Measurements from ENCODE around the gene GLRB. TPM values are rescaled to one million over a fixed set of nuclear protein-coding genes. Genes with fewer than 3 reads are reported as not detected.
A peak's percentile ranks its signal among the peaks of the same experiment; 100 is the strongest.

GLRB gene
- total RNA-seq, 1 donor from 2014 or later = 5.2 TPM

GRCh38 chr4:157072002-157072401 lies 3.9 kb upstream of the GLRB start:
- Histone ChIP-seq H3K9ac (ENCODE audit: low read depth in 1 of 3, low read length in 3 of 3) (no peak overlapping the region), H3K27ac (ENCODE audit: low read depth, low read length) (no peak overlapping the region), H3K9me3 (ENCODE audit: control insufficient read depth in 3 of 3, low read length in 3 of 3) (no peaks in the 10 kb centered on the region), H3K36me3 (ENCODE audit: control insufficient read depth in 3 of 3, insufficient read depth in 3 of 3, low read length in 3 of 3) (no peaks in the 10 kb centered on the region), H3K4me1 (ENCODE audit: control insufficient read depth in 3 of 3, insufficient read depth in 3 of 3, low read length in 3 of 3) (peaks cover 0 to 3% (median 3%) of the 10 kb centered on the region in 3 donors), H3K27me3 (ENCODE audit: control insufficient read depth in 3 of 3, insufficient read depth in 3 of 3, low read length in 3 of 3) (peaks cover 0 to 2% (median 0%) of the 10 kb centered on the region in 3 donors), H3K4me3 (ENCODE audit: low read length in 3 of 3) (no peak overlapping the region)

GRCh38 chr4:157075401-157075800 lies 549 bp upstream of the GLRB start:
- H3K27me3 ChIP-seq (ENCODE audit: control insufficient read depth in 3 of 3, insufficient read depth in 3 of 3, low read length in 3 of 3) = peaks cover 0 to 2% (median 0%) of the 10 kb centered on the region in 3 donors
- H3K9me3 ChIP-seq (ENCODE audit: control insufficient read depth in 3 of 3, low read length in 3 of 3) = no peaks in the 10 kb centered on the region
- no peak overlapping the region for H3K27ac ChIP-seq (ENCODE audit: low read depth, low read length)
- H3K36me3 ChIP-seq (ENCODE audit: control insufficient read depth in 3 of 3, insufficient read depth in 3 of 3, low read length in 3 of 3) = no peaks in the 10 kb centered on the region
- H3K4me1 ChIP-seq (ENCODE audit: control insufficient read depth in 3 of 3, insufficient read depth in 3 of 3, low read length in 3 of 3) = peaks cover 0 to 3% (median 3%) of the 10 kb centered on the region in 3 donors
- H3K9ac ChIP-seq (ENCODE audit: low read depth in 1 of 3, low read length in 3 of 3) = peak overlapping the region; percentile 24 to 80 (median 66)
- H3K4me3 ChIP-seq (ENCODE audit: low read length in 3 of 3) = peak overlapping the region in 2 of 3 donors; percentile 64 to 76

GRCh38 chr4:157076578-157076947 lies 613 bp downstream of the GLRB start:
- H3K4me1 ChIP-seq (ENCODE audit: control insufficient read depth in 3 of 3, insufficient read depth in 3 of 3, low read length in 3 of 3) = peaks cover 0 to 3% (median 3%) of the 10 kb centered on the region in 3 donors
- H3K4me3 ChIP-seq (ENCODE audit: low read length in 3 of 3) = peak overlapping the region; percentile 76 to 80 (median 78)
- H3K27me3 ChIP-seq (ENCODE audit: control insufficient read depth in 3 of 3, insufficient read depth in 3 of 3, low read length in 3 of 3) = peaks cover 0 to 2% (median 0%) of the 10 kb centered on the region in 3 donors
- H3K27ac ChIP-seq (ENCODE audit: low read depth, low read length) = no peak overlapping the region
- no peaks in the 10 kb centered on the region for H3K9me3 ChIP-seq (ENCODE audit: control insufficient read depth in 3 of 3, low read length in 3 of 3)
- H3K9ac ChIP-seq (ENCODE audit: low read depth in 1 of 3, low read length in 3 of 3) = peak overlapping the region; percentile 47 to 80 (median 57)
- H3K36me3 ChIP-seq (ENCODE audit: control insufficient read depth in 3 of 3, insufficient read depth in 3 of 3, low read length in 3 of 3) = no peaks in the 10 kb centered on the region

- H3K27me3 ChIP-seq (ENCODE audit: control insufficient read depth in 3 of 3, insufficient read depth in 3 of 3, low read length in 3 of 3) = peaks cover 0 to 2% (median 0%) of the 10 kb centered on the region in 3 donors
- no peaks in the 10 kb centered on the region for H3K9me3 ChIP-seq (ENCODE audit: control insufficient read depth in 3 of 3, low read length in 3 of 3)
- no peak overlapping the region for H3K4me3 ChIP-seq (ENCODE audit: low read length in 3 of 3)
- no peak overlapping the region for H3K27ac ChIP-seq (ENCODE audit: low read depth, low read length)
- H3K36me3 ChIP-seq (ENCODE audit: control insufficient read depth in 3 of 3, insufficient read depth in 3 of 3, low read length in 3 of 3) = no peaks in the 10 kb centered on the region
- no peak overlapping the region for H3K9ac ChIP-seq (ENCODE audit: low read depth in 1 of 3, low read length in 3 of 3)
- peaks cover 0 to 3% (median 3%) of the 10 kb centered on the region in 3 donors for H3K4me1 ChIP-seq (ENCODE audit: control insufficient read depth in 3 of 3, insufficient read depth in 3 of 3, low read length in 3 of 3)
Observed at GRCh38 chr4:157079441-157079840, 3.5 kb downstream of the GLRB start.

GRCh38 chr4:157080605-157081004 lies 4.7 kb downstream of the GLRB start:
- Histone ChIP-seq H3K9me3 (ENCODE audit: control insufficient read depth in 3 of 3, low read length in 3 of 3) (no peaks in the 10 kb centered on the region), H3K9ac (ENCODE audit: low read depth in 1 of 3, low read length in 3 of 3) (no peak overlapping the region), H3K4me1 (ENCODE audit: control insufficient read depth in 3 of 3, insufficient read depth in 3 of 3, low read length in 3 of 3) (peaks cover 0 to 3% (median 2%) of the 10 kb centered on the region in 3 donors), H3K36me3 (ENCODE audit: control insufficient read depth in 3 of 3, insufficient read depth in 3 of 3, low read length in 3 of 3) (no peaks in the 10 kb centered on the region), H3K27me3 (ENCODE audit: control insufficient read depth in 3 of 3, insufficient read depth in 3 of 3, low read length in 3 of 3) (peaks cover 0 to 2% (median 0%) of the 10 kb centered on the region in 3 donors), H3K4me3 (ENCODE audit: low read length in 3 of 3) (no peak overlapping the region), H3K27ac (ENCODE audit: low read depth, low read length) (no peak overlapping the region)

GRCh38 chr4:157095716-157096115 lies 19.8 kb downstream of the GLRB start:
- Histone ChIP-seq H3K9ac (ENCODE audit: low read depth in 1 of 3, low read length in 3 of 3) (no peak overlapping the region), H3K27me3 (ENCODE audit: control insufficient read depth in 3 of 3, insufficient read depth in 3 of 3, low read length in 3 of 3) (no peaks in the 10 kb centered on the region), H3K27ac (ENCODE audit: low read depth, low read length) (no peak overlapping the region), H3K4me1 (ENCODE audit: control insufficient read depth in 3 of 3, insufficient read depth in 3 of 3, low read length in 3 of 3) (no peaks in the 10 kb centered on the region), H3K9me3 (ENCODE audit: control insufficient read depth in 3 of 3, low read length in 3 of 3) (no peaks in the 10 kb centered on the region), H3K4me3 (ENCODE audit: low read length in 3 of 3) (no peak overlapping the region), H3K36me3 (ENCODE audit: control insufficient read depth in 3 of 3, insufficient read depth in 3 of 3, low read length in 3 of 3) (no peaks in the 10 kb centered on the region)

- Histone ChIP-seq H3K9me3 (ENCODE audit: control insufficient read depth in 3 of 3, low read length in 3 of 3) (no peaks in the 10 kb centered on the region), H3K36me3 (ENCODE audit: control insufficient read depth in 3 of 3, insufficient read depth in 3 of 3, low read length in 3 of 3) (no peaks in the 10 kb centered on the region), H3K9ac (ENCODE audit: low read depth in 1 of 3, low read length in 3 of 3) (no peak overlapping the region), H3K4me3 (ENCODE audit: low read length in 3 of 3) (no peak overlapping the region), H3K27ac (ENCODE audit: low read depth, low read length) (no peak overlapping the region), H3K4me1 (ENCODE audit: control insufficient read depth in 3 of 3, insufficient read depth in 3 of 3, low read length in 3 of 3) (no peaks in the 10 kb centered on the region), H3K27me3 (ENCODE audit: control insufficient read depth in 3 of 3, insufficient read depth in 3 of 3, low read length in 3 of 3) (no peaks in the 10 kb centered on the region)
Observed at GRCh38 chr4:157096439-157096838, 20.5 kb downstream of the GLRB start.

- no peaks in the 10 kb centered on the region for H3K36me3 ChIP-seq (ENCODE audit: control insufficient read depth in 3 of 3, insufficient read depth in 3 of 3, low read length in 3 of 3)
- H3K27me3 ChIP-seq (ENCODE audit: control insufficient read depth in 3 of 3, insufficient read depth in 3 of 3, low read length in 3 of 3) = no peaks in the 10 kb centered on the region
- no peaks in the 10 kb centered on the region for H3K9me3 ChIP-seq (ENCODE audit: control insufficient read depth in 3 of 3, low read length in 3 of 3)
- no peak overlapping the region for H3K27ac ChIP-seq (ENCODE audit: low read depth, low read length)
- no peak overlapping the region for H3K9ac ChIP-seq (ENCODE audit: low read depth in 1 of 3, low read length in 3 of 3)
- H3K4me3 ChIP-seq (ENCODE audit: low read length in 3 of 3) = no peak overlapping the region
- H3K4me1 ChIP-seq (ENCODE audit: control insufficient read depth in 3 of 3, insufficient read depth in 3 of 3, low read length in 3 of 3) = no peaks in the 10 kb centered on the region
Observed at GRCh38 chr4:157099506-157099905, 23.6 kb downstream of the GLRB start.

- no peak overlapping the region for H3K27ac ChIP-seq (ENCODE audit: low read depth, low read length)
- no peak overlapping the region for H3K4me3 ChIP-seq (ENCODE audit: low read length in 3 of 3)
- H3K9me3 ChIP-seq (ENCODE audit: control insufficient read depth in 3 of 3, low read length in 3 of 3) = no peaks in the 10 kb centered on the region
- H3K27me3 ChIP-seq (ENCODE audit: control insufficient read depth in 3 of 3, insufficient read depth in 3 of 3, low read length in 3 of 3) = no peaks in the 10 kb centered on the region
- H3K4me1 ChIP-seq (ENCODE audit: control insufficient read depth in 3 of 3, insufficient read depth in 3 of 3, low read length in 3 of 3) = no peaks in the 10 kb centered on the region
- H3K9ac ChIP-seq (ENCODE audit: low read depth in 1 of 3, low read length in 3 of 3) = no peak overlapping the region
- no peaks in the 10 kb centered on the region for H3K36me3 ChIP-seq (ENCODE audit: control insufficient read depth in 3 of 3, insufficient read depth in 3 of 3, low read length in 3 of 3)
Observed at GRCh38 chr4:157104541-157104940, 28.6 kb downstream of the GLRB start.

GRCh38 chr4:157114671-157115070 lies 38.7 kb downstream of the GLRB start:
- Histone ChIP-seq H3K36me3 (ENCODE audit: control insufficient read depth in 3 of 3, insufficient read depth in 3 of 3, low read length in 3 of 3) (no peaks in the 10 kb centered on the region), H3K4me1 (ENCODE audit: control insufficient read depth in 3 of 3, insufficient read depth in 3 of 3, low read length in 3 of 3) (no peaks in the 10 kb centered on the region), H3K27ac (ENCODE audit: low read depth, low read length) (no peak overlapping the region), H3K9ac (ENCODE audit: low read depth in 1 of 3, low read length in 3 of 3) (no peak overlapping the region), H3K4me3 (ENCODE audit: low read length in 3 of 3) (no peak overlapping the region), H3K9me3 (ENCODE audit: control insufficient read depth in 3 of 3, low read length in 3 of 3) (no peaks in the 10 kb centered on the region), H3K27me3 (ENCODE audit: control insufficient read depth in 3 of 3, insufficient read depth in 3 of 3, low read length in 3 of 3) (no peaks in the 10 kb centered on the region)

All from skeletal muscle tissue (tissue), 4 donors.